Gastroesophageal sphincter (tissue), 3 donors: ENCODE measurements around the gene SMARCD1.

Experiments
- CTCF ChIP-seq, 4 experiments: fragments of 200-600 bp in 2 of 4; fragments of 450-650 bp in 2 of 4; sonication (generic) in 1 of 4; IDR thresholded peaks; one replicate each; pipeline ENCODE4 v1.5.1; 2017 to 2019; ENCODE audit warnings: antibody characterized with exemption in 4 of 4, mild to moderate bottlenecking in 2 of 4, moderate library complexity in 2 of 4
- EP300 ChIP-seq: sonication (generic); formaldehyde crosslinking; IDR thresholded peaks from one replicate; pipeline ENCODE4 v1.6.1; 2017; ENCODE audit warnings: antibody characterized with exemption, mild to moderate bottlenecking
- POLR2A ChIP-seq, 2 donors: fragments of 450-650 bp; IDR thresholded peaks; one replicate each; pipeline ENCODE4 v1.6.1; 2017; ENCODE audit warnings: antibody characterized with exemption in 2 of 2, mild to moderate bottlenecking in 2 of 2, moderate library complexity in 1 of 2
- POLR2AphosphoS5 ChIP-seq: sonication (generic); formaldehyde crosslinking; IDR thresholded peaks from one replicate; pipeline ENCODE4 v1.6.1; 2017; ENCODE audit warnings: antibody characterized with exemption

- TF ChIP-seq CTCF (IDR thresholded peaks at IDR 0.05), result no peak
- TF ChIP-seq POLR2AphosphoS5, result no peak
- no peak for TF ChIP-seq POLR2A (IDR thresholded peaks at IDR 0.05)
- no peak for TF ChIP-seq EP300
Observed at GRCh38 chr12:50103351-50103750, 18.2 kb downstream of the SMARCD1 start.
